Endothelial cell of umbilical vein (primary cell): ENCODE results near the gene EMC6.

Source experiments
- CTCF ChIP-seq, 2 donors: IDR thresholded peaks; 1 replicate in 1 of 2; 2 replicates in 1 of 2; pipeline ENCODE4 v1.5.1; 2011; ENCODE audit warnings: low read length in 2 of 2, mild to moderate bottlenecking in 2 of 2, moderate library complexity in 2 of 2, control low read depth in 1 of 2, inconsistent platforms in 1 of 2, low read depth in 1 of 2; ENCODE audit not compliant: insufficient read depth in 1 of 2; ENCODE audit errors: extremely low read depth in 1 of 2
- POLR2A ChIP-seq: IDR thresholded peaks from 2 replicates; pipeline ENCODE4 v1.6.1; 2012; ENCODE audit warnings: low read depth, mild to moderate bottlenecking, control low read depth, low read length
- POLR2AphosphoS5 ChIP-seq: IDR thresholded peaks from 2 replicates; pipeline ENCODE4 v1.6.1; 2012; ENCODE audit warnings: low read depth, mild to moderate bottlenecking, control low read depth, low read length, moderate library complexity; ENCODE audit not compliant: insufficient read depth

- no peak for TF ChIP-seq CTCF (IDR thresholded peaks at IDR 0.05; ENCODE audit: extremely low read depth in 1 of 2, insufficient read depth in 1 of 2, low read depth in 1 of 2, low read length in 2 of 2)
- TF ChIP-seq POLR2AphosphoS5: no peak
- TF ChIP-seq POLR2A: no peak
These were observed 25.2 kb downstream of the EMC6 start for GRCh38 chr17:3693829-3694231.
